IgD-negative memory B cell (primary cell): ENCODE results near the gene FOXS1. TPM values are rescaled to one million over a fixed set of nuclear protein-coding genes. Genes with fewer than 3 reads are reported as not detected.
"Not testable (repeated sequence)": the region's sequence is repeated elsewhere in the genome, so short reads cannot be mapped to it uniquely, and the experiment has no call there.

Source experiments
- H3K27ac Mint-ChIP-seq, 3 donors: one replicate each; pipeline ENCODE4 v1.8.0; 2020 to 2022; ENCODE audit warnings: mild to moderate bottlenecking in 3 of 3, mixed read lengths in 3 of 3, moderate library complexity in 1 of 3
- H3K27me3 Mint-ChIP-seq: one replicate; pipeline ENCODE4 v1.8.0; 2021; ENCODE audit warnings: mixed read lengths
- H3K36me3 Mint-ChIP-seq: one replicate; pipeline ENCODE4 v1.8.0; 2020; ENCODE audit warnings: mild to moderate bottlenecking, mixed read lengths
- H3K4me1 Mint-ChIP-seq, 3 donors: one replicate each; pipeline ENCODE4 v1.8.0; 2020 to 2022; ENCODE audit warnings: mixed read lengths in 3 of 3, mild to moderate bottlenecking in 1 of 3
- H3K4me3 Mint-ChIP-seq, 4 donors: one replicate each; pipeline ENCODE4 v1.8.0; 2020 to 2022; ENCODE audit warnings: mild to moderate bottlenecking in 4 of 4, mixed read lengths in 4 of 4, moderate library complexity in 3 of 4
- H3K9me3 Mint-ChIP-seq, 3 donors: one replicate each; pipeline ENCODE4 v1.8.0; 2020 to 2021; ENCODE audit warnings: mixed read lengths in 3 of 3, mild to moderate bottlenecking in 1 of 3
- polyA plus RNA-seq: library from polyadenylated mRNA; unstranded; fragments of 300-500 nt; fragmentation: Illumina TruSeq; gene quantifications from one replicate; pipeline ENCODE4 v1.2.3, GENCODE V29; 2021

FOXS1 gene
- polyA plus RNA-seq, 1 donor from 2014 or later = not detected

DNA sequence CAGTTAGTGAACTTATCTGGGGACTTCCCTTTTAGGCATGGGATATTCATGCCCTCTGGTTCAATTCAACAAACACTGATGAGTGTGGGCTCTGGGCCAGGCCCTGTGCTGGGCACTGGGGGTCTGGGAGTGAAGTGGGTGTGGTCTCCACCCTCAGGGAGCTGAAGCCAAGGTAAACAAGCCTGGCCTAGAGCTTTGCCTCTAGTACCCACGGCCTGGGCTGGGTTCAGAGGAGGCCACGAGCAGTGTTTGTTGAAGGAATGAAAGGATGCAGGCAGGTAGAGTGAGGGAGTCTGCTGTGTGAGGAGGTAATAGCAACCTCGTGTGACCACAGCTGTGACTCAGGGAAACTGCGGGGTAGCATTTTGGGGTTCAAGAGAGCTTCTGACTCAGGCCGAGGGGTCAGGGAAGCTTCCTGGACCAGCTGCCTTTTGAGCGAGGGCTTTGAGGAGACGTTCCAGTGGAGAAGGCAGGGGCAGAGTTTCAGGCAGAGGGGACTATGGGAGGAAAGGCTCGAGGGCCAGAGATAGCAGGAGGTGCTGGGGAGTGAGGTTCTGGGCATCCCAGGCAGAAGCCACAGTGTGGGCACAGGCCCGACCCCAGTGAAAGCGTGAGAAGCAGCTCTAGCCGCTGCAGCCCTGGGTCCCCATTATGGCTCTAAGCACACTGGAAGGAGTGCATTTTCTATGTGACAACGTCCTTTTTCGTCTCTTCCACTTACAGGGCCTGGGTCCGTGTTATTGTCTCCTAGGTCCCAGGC, 20.7 kb downstream of the FOXS1 start:
- Mint-ChIP-seq H3K9me3 (no peaks in the 10 kb centered on the region), H3K4me1 (peaks cover 0 to 1% (median 0%) of the 10 kb centered on the region in 3 donors), H3K36me3 (no peaks in the 10 kb centered on the region), H3K4me3 (no peak overlapping the region), H3K27me3 (peaks cover 1% of the 10 kb centered on the region), H3K27ac (no peak overlapping the region)

DNA sequence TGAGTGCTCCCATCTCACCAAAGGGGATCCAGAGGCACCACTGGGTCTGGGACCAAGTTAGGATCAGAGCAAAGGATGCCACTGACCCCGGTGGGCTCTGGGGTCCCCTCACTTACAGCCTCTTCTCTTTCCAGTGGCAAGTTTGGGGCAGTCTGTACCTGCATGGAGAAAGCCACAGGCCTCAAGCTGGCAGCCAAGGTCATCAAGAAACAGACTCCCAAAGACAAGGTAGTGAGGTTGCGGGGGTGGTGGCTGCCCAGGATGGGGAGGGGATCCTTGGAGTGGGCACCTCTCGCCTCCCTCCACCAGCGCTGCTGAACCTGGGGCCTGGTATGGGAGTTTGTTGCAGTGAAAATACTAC, 21.3 kb downstream of the FOXS1 start:
- H3K4me1 Mint-ChIP-seq = no peaks in the 10 kb centered on the region
- H3K27ac Mint-ChIP-seq = no peak overlapping the region
- no peaks in the 10 kb centered on the region for H3K9me3 Mint-ChIP-seq
- no peaks in the 10 kb centered on the region for H3K36me3 Mint-ChIP-seq
- H3K4me3 Mint-ChIP-seq = no peak overlapping the region
- H3K27me3 Mint-ChIP-seq = peaks cover 1% of the 10 kb centered on the region

DNA sequence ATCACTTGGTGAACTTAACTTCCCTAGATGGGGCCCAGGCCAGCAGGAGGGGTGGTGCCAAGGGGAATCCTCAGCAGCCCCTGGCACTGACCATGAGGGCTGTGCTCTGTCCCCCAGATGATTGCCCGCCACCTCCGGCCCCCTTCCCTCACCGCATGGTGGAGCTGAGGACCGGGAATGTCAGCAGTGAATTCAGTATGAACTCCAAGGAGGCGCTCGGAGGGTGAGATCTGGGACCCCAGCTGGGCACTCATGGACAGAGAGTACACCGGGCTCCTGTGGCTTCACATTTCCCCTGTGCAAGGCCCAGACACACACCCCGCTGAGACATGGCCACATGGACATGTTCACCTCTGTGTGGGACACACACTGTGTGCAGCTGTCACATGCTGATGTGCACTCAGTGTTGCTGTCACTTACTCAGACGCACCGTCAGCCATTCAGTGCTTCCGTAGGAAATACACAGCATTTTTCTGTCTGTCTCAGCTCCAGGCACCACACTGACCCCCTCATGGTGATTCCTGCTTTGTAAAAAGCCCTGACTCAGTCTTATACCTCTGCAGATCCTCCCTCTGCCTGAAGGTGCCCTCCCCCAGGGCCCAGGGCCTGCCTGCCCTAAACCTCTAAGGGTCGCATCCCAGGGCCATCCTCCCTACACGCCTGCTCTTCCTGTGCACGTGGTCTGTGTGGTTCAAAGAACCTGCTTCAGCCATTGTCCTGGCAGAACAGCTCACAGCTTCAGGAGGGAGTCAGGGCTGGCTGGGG, 21.9 kb downstream of the FOXS1 start:
- Mint-ChIP-seq H3K36me3 (no peaks in the 10 kb centered on the region), H3K4me1 (no peaks in the 10 kb centered on the region), H3K4me3 (no peak overlapping the region), H3K27ac (no peak overlapping the region), H3K27me3 (peaks cover 1% of the 10 kb centered on the region), H3K9me3 (no peaks in the 10 kb centered on the region)

DNA sequence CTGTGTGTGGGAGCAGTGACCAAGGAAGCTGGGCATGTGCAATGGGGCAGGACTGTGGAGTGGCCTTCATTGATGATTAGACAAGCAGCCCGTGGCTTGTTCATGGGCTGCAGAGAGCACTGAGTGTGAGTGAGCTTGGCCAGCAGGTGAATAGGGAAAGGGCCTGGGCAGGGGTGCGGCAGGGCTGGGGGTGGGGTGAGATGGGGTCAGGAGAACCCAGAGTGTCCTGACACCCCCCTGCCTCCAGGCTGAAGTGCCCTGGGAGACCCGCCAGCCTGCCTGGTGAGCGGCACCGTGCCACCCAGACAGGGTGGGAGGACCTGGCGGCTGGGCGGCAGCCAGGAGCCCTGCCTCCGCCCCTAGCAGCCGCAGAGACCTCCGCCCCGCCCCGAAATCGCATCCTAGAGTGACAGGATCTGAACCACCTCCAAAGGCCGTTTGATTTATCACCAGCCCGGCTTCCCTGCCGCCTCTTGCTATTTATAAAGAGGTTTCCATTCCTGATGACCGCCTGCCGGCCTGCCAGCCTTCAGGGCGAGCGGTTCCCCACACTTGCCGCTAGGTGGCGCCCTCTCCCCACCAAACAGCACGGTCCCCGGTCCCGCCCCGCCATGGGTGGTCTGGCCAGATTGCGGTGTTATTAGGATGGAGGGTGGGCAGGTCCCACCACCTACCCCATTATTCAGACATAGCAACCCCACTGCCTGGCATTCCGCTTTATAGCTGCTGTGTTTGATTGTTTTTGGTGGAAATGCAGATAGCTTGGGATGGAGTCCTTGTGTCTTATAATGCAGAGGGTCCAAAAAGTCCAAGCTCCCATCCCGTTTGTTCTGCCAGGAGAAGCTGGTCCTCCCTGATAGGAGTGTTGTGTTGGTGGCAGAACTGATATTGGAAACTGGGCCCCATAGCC, 22.7 kb downstream of the FOXS1 start:
- Mint-ChIP-seq H3K27ac (peak overlapping the region in 1 of 3 donors; percentile 86), H3K36me3 (no peaks in the 10 kb centered on the region), H3K27me3 (peaks cover 1% of the 10 kb centered on the region), H3K4me3 (peak overlapping the region in 1 of 4 donors; percentile 32), H3K9me3 (no peaks in the 10 kb centered on the region), H3K4me1 (no peaks in the 10 kb centered on the region)

DNA sequence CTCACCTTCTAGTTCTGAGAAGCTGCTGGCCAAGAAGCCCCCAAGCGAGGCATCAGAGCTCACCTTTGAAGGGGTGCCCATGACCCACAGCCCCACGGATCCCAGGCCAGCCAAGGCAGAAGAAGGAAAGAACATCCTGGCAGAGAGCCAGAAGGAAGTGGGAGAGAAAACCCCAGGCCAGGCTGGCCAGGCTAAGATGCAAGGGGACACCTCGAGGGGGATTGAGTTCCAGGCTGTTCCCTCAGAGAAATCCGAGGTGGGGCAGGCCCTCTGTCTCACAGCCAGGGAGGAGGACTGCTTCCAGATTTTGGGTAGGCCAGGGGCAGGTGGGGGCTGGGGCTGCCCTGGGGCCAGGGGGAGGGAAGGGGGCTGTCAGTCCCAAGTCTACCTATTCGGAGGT, 24.0 kb downstream of the FOXS1 start:
- Mint-ChIP-seq H3K4me3 (no peak overlapping the region), H3K9me3 (no peaks in the 10 kb centered on the region), H3K36me3 (no peaks in the 10 kb centered on the region), H3K27ac (no peak overlapping the region), H3K27me3 (peaks cover 1% of the 10 kb centered on the region), H3K4me1 (no peaks in the 10 kb centered on the region)

DNA sequence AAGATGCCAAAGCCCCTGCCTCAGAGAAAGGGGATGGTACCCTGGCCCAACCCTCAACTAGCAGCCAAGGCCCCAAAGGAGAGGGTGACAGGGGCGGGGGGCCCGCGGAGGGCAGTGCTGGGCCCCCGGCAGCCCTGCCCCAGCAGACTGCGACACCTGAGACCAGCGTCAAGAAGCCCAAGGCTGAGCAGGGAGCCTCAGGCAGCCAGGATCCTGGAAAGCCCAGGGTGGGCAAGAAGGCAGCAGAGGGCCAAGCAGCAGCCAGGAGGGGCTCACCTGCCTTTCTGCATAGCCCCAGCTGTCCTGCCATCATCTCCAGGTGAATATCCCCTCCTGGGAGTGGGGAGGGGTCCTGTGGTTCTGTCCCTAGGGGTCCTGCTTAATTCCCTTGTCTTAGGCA, 25.2 kb downstream of the FOXS1 start:
- H3K4me3 Mint-ChIP-seq = no peak overlapping the region

DNA sequence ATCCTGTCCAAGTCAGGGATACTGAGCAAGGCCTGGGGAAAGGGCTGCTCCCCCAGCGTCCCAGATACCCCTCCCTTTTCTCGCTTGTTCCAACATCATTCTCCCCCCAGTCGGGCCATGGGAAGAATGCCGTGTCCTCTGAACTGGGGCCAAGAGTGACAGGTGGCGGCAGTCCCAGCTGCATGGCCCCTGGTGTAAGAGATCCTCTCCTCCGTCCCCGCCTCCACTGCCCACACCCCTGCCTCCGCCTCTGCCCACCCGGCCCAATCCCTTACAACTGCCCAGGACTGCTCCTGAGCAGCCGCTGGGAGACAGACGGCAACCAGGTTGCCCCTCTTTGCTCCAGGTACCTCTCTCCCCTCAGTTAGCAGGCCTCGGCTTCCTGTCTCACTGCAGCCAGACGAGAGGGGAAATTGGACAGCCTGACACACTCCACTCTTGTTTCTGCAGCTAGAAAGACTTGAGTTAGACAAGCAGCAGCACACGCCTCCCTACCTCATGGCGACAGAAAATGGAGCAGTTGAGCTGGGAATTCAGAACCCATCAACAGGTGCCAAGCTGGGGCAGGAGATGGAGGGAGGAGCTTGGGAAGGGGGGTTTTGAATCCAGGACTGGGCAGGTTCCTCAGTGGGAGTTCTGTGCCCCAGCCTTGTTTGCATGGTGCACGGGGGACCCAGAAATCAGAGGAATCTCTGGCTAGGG, 26.2 kb downstream of the FOXS1 start, which contains the start of gene MYLK2:
MYLK2 (plus strand) TSS at position 274 of the 702 bp plus-strand sequence; CDS start at position 499, 225 bp downstream.
- no peaks in the 10 kb centered on the region for H3K9me3 Mint-ChIP-seq
- H3K4me1 Mint-ChIP-seq = no peaks in the 10 kb centered on the region
- no peak within 1 kb of the TSS for H3K4me3 Mint-ChIP-seq
- no peak within 1 kb of the TSS for H3K27ac Mint-ChIP-seq
- no peaks in the 10 kb centered on the region for H3K36me3 Mint-ChIP-seq
- H3K27me3 Mint-ChIP-seq = peaks cover 1% of the 10 kb centered on the region

More for the DNA sequence above, 25.2 kb downstream of the FOXS1 start:
- H3K27me3 Mint-ChIP-seq = peaks cover 1% of the 10 kb centered on the region
- H3K4me1 Mint-ChIP-seq = no peaks in the 10 kb centered on the region
- no peak overlapping the region for H3K27ac Mint-ChIP-seq
- no peaks in the 10 kb centered on the region for H3K9me3 Mint-ChIP-seq
- H3K36me3 Mint-ChIP-seq = no peaks in the 10 kb centered on the region

DNA sequence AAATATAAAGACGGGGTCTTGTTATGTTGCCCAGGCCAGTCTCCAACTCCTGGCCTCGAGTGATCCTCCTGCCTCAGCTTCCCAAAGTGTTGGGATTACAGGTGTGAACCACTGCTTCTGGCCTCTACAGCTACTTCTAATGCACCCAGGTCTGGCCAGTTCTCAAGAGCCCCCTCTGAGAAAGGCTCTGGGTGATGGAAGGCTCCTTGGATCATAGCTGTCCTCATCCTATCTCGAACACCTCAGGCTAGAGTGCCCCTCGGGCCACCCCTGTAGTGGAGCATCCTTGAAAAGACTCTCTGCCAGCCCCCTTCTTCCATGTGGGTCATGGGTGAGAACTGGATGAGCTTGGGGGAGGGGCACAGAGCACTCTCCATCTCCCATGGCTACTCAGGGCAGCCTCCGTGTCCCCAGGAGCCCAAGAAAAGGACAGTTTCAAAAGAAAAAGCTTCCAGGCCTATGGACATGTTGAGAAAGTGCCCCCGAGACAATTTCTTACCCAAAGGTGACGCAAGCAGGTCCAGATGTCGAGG, 27.0 kb downstream of the FOXS1 start:
- Mint-ChIP-seq H3K4me3 (no peak overlapping the region), H3K27ac (no peak overlapping the region), H3K4me1 (no peaks in the 10 kb centered on the region), H3K27me3 (no peaks in the 10 kb centered on the region), H3K9me3 (no peaks in the 10 kb centered on the region), H3K36me3 (no peaks in the 10 kb centered on the region)

DNA sequence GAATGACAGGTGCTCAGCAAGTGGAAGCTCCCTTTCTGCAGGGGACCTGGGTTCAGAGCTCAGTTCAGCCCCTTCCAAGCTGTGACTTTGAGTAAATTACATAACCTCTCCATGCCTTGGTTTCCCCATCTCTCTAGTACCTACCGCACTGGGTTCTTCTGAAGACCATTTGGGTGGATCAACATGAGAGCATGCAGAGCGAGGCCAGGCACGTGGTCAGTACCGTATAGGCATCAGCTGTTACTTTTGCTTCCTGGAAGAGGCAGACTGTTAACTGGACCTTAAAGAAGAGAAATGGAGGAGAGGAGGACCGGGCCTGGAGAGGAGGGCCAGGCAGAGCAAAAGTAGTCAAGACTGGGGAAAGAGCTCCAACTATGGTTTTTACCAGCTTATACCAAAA, 27.9 kb downstream of the FOXS1 start:
- Mint-ChIP-seq H3K4me1 (no peaks in the 10 kb centered on the region), H3K27ac (no peak overlapping the region), H3K36me3 (no peaks in the 10 kb centered on the region), H3K27me3 (no peaks in the 10 kb centered on the region), H3K4me3 (no peak overlapping the region), H3K9me3 (no peaks in the 10 kb centered on the region)

DNA sequence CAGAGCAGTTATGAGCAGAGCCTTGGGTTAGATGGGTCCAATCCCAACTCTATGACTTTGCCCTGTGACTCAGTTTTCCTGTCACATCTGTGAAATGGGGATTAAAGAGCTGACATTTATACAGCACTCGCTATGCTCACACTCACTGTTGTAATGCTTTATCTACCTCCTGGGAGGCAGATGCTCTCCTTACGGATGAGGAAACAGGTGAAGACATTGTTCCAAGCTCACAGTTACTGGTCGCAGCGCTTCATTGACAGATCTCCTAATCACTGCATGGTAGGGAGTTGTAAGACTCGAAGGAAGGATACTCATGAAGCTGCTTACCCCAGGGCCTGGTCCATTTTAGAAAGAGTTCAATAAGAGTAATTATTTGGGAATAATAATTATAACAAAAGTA, 29.2 kb downstream of the FOXS1 start:
- Mint-ChIP-seq H3K9me3 (no peaks in the 10 kb centered on the region), H3K4me1 (no peaks in the 10 kb centered on the region), H3K27ac (no peak overlapping the region), H3K27me3 (no peaks in the 10 kb centered on the region), H3K4me3 (no peak overlapping the region), H3K36me3 (no peaks in the 10 kb centered on the region)

DNA sequence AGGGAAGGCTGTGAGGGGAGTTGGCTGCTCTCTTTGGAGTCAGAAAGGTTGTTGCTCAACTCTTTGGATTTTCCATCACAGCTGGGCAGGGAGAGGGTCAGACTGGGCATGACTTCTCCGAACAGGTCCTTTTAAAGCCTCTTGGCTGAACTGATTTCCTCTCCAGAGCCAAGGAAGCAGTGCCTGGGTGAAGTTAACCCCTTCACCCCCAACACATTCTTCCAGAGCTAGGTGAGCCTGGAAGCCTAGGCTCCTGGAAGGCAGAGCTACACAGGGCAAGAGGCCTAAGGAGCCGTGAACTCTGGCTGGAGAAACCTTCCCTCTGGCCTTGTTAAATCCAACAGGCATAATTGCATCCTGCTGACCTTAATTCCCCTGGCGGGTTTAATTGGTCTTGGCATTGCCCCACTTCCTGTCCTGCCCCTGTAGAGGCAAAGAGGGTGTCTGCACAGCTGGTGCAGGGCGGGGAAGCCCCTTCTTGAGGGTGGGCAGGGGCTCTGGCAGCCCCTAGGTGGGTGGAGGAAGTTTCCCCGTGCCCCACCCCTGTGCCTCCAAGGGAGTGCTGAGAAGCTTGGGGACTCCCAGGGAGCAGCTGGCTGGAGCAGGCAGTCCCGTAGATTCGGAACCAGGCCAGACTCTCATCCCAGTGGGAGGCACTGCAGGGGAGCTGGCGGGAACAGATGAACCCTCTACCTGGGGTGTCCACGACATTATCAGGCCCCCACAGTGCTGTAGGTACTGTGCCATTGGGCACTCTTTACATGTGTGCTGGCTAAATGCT, 29.8 kb downstream of the FOXS1 start:
- Mint-ChIP-seq H3K27ac (no peak overlapping the region), H3K9me3 (no peaks in the 10 kb centered on the region), H3K4me3 (no peak overlapping the region), H3K27me3 (no peaks in the 10 kb centered on the region), H3K36me3 (no peaks in the 10 kb centered on the region), H3K4me1 (peaks cover 0 to 1% (median 0%) of the 10 kb centered on the region in 3 donors)

DNA sequence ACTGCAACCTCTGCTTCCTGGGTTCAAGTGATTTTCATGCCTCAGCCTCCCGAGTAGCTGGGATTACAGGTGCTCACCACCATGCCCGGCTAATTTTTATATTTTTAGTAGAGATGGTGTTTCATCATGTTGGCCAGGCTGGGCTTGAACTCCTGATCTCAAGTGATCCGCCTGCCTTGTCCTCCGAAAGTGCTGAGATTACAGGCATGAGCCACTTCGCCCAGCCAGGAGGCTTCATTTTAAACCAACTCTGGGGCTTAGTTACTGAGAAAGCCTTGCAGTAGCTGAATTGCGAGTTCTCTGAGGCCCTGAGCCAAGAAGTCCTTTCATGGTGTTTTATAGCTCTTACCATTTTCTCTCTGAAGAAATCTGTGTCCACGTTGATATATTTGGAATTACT, 31.3 kb downstream of the FOXS1 start:
- not testable (repeated sequence) for H3K27ac Mint-ChIP-seq

DNA sequence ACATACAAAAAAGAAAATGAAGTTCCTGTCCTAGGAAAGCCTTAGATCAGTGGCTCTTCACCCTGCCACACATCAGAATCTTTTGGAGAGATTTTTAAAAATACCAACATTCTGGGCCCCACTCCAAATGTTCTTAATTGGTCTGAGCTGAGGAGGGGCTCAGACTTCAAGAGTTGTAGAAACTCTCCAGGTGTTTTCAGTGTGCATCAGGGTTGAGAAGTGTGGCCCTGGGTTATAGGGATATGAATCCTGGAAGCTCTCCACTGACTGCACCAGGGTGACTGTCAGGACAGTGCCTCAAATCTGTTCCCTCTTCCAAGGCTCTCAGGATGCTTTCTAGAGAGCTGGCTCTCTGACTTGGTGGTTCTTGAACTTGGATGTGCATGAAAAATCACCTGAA, 31.8 kb downstream of the FOXS1 start:
- H3K4me3 Mint-ChIP-seq = no peak overlapping the region
- no peaks in the 10 kb centered on the region for H3K9me3 Mint-ChIP-seq
- H3K4me1 Mint-ChIP-seq = peaks cover 0 to 7% (median 2%) of the 10 kb centered on the region in 3 donors
- no peaks in the 10 kb centered on the region for H3K36me3 Mint-ChIP-seq
- no peak overlapping the region for H3K27ac Mint-ChIP-seq
- no peaks in the 10 kb centered on the region for H3K27me3 Mint-ChIP-seq

More for the DNA sequence above, 31.3 kb downstream of the FOXS1 start:
- not testable (repeated sequence) for H3K27me3 Mint-ChIP-seq, H3K4me1 Mint-ChIP-seq, H3K36me3 Mint-ChIP-seq, H3K4me3 Mint-ChIP-seq, H3K9me3 Mint-ChIP-seq
